ENCODE data around the gene CCSER1. TPM values are rescaled to one million over a fixed set of nuclear protein-coding genes. Genes with fewer than 3 reads are reported as not detected.

The CCSER1 gene
- total and polyA plus RNA-seq, 2 donors (not counting 1 experiment from before 2014, with no cell fraction given): 10.7 to 39.5 TPM

DNA sequence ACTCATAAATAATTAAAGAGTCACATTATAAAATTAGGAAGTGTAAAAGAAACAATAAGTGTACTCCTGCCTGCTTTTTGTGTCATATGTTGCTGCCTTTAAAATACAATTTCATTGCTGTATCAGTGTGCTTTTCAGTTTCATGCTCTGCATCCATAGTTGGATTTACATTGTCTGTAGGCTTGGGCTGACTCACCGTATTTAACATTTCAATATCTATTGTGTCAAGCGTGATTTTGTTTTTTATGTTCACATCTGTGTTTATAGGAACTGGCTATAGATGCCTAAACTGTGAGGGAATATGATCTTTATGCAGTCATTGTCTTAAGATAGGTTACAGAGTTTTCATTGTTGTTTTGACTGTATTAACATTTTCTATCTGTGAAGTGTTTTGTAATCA is 18.1 kb downstream of the CCSER1 start:
- no peaks in the 10 kb centered on the region for H3K9me3 Mint-ChIP-seq (ENCODE audit: insufficient read depth)
- no peak overlapping the region for H3K27ac Mint-ChIP-seq
- no peak overlapping the region for H3K4me3 ChIP-seq (ENCODE audit: control extremely low read depth in 1 of 5, extremely low read depth in 1 of 5, insufficient read depth in 1 of 5, low read depth in 2 of 5, low read length in 4 of 5)
- CTCF ChIA-PET: no interaction called here
- no peaks in the 10 kb centered on the region for H3K27me3 ChIP-seq (replicated peaks in 1 of 4; ENCODE audit: control extremely low read depth in 1 of 4, control insufficient read depth in 3 of 4, insufficient read depth in 4 of 4, low read length in 3 of 4)
- no peak for ATAC-seq (ENCODE audit: low read depth)
- TF ChIP-seq EZH2 (IDR thresholded peaks at IDR 0.05; ENCODE audit: borderline replicate concordance, insufficient read depth, low read depth, low read length, poor library complexity, severe bottlenecking): no peak
- TF ChIP-seq, protein P1, sequence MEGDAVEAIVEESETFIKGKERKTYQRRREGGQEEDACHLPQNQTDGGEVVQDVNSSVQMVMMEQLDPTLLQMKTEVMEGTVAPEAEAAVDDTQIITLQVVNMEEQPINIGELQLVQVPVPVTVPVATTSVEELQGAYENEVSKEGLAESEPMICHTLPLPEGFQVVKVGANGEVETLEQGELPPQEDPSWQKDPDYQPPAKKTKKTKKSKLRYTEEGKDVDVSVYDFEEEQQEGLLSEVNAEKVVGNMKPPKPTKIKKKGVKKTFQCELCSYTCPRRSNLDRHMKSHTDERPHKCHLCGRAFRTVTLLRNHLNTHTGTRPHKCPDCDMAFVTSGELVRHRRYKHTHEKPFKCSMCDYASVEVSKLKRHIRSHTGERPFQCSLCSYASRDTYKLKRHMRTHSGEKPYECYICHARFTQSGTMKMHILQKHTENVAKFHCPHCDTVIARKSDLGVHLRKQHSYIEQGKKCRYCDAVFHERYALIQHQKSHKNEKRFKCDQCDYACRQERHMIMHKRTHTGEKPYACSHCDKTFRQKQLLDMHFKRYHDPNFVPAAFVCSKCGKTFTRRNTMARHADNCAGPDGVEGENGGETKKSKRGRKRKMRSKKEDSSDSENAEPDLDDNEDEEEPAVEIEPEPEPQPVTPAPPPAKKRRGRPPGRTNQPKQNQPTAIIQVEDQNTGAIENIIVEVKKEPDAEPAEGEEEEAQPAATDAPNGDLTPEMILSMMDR (IDR thresholded peaks at IDR 0.05): no peak
- H3K9ac ChIP-seq (ENCODE audit: low read length): no peak overlapping the region
- no peaks in the 10 kb centered on the region for H3K27me3 Mint-ChIP-seq
- H3K36me3 ChIP-seq (replicated peaks in 1 of 2; ENCODE audit: control extremely low read depth in 1 of 2, control insufficient read depth in 1 of 2, extremely low read depth in 1 of 2, insufficient read depth in 2 of 2, low read length in 1 of 2): no peaks in the 10 kb centered on the region
- H3K4me1 Mint-ChIP-seq: peaks cover 4% of the 10 kb centered on the region
- POLR2A ChIA-PET: no interaction called here
- H3K9me3 ChIP-seq (ENCODE audit: control extremely low read depth in 1 of 3, control insufficient read depth in 2 of 3, insufficient read depth in 1 of 3, low read length in 2 of 3): no peaks in the 10 kb centered on the region
- H3K79me2 ChIP-seq (ENCODE audit: control insufficient read depth, insufficient read depth, low read length): peaks cover 40% of the 10 kb centered on the region
- H3K4me2 ChIP-seq (replicated peaks; ENCODE audit: low read depth, low read length, poor library complexity, severe bottlenecking): no peak overlapping the region
- no peak overlapping the region for H3K27ac ChIP-seq (ENCODE audit: low read length in 2 of 2)
- no peak overlapping the region for H2AFZ ChIP-seq (ENCODE audit: insufficient read depth, low read depth, low read length, poor library complexity, severe bottlenecking)
- H4K20me1 ChIP-seq (ENCODE audit: control insufficient read depth, insufficient read depth, low read length, poor library complexity, severe bottlenecking): peaks cover 23% of the 10 kb centered on the region
- DNase-seq: no peak
- no CpG with 5 or more reads among the region's 2 CpGs for WGBS (ENCODE audit: insufficient coverage)
- intact Hi-C loops (cut with micrococcal nuclease): no loop called here
- H3K4me3 Mint-ChIP-seq: no peak overlapping the region
- H3K4me1 ChIP-seq (ENCODE audit: control insufficient read depth in 2 of 2, insufficient read depth in 2 of 2, low read length in 2 of 2): no peaks in the 10 kb centered on the region

DNA sequence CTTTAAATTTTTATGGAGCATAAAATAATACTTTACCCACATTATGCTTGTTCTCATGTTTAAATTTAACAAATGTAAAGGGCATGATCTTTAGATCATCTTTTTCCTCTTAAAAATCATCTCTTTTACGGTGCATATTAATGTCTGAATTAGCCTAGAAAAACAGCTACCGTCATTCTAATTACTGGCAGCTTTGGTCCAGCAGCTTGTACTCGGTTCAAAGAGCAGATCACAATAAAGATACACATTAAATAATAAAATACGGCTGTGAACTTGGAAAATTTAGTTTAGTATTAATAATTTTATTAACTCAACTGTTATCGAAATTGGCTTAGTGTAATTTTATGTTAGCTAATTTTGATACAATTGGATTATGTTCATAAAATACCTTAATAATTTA is 19.1 kb downstream of the CCSER1 start:
- Mint-ChIP-seq H3K4me1 (peaks cover 4% of the 10 kb centered on the region), H3K9me3 (ENCODE audit: insufficient read depth) (no peaks in the 10 kb centered on the region), H3K27me3 (no peaks in the 10 kb centered on the region), H3K4me3 (no peak overlapping the region), H3K27ac (no peak overlapping the region)
- ATAC-seq (ENCODE audit: low read depth): no peak
- CTCF ChIA-PET: no interaction called here
- TF ChIP-seq EZH2 (IDR thresholded peaks at IDR 0.05; ENCODE audit: borderline replicate concordance, insufficient read depth, low read depth, low read length, poor library complexity, severe bottlenecking): no peak
- TF ChIP-seq, protein P1 (IDR thresholded peaks at IDR 0.05): no peak
- Histone ChIP-seq H3K9me3 (ENCODE audit: control extremely low read depth in 1 of 3, control insufficient read depth in 2 of 3, insufficient read depth in 1 of 3, low read length in 2 of 3) (no peaks in the 10 kb centered on the region), H3K36me3 (replicated peaks in 1 of 2; ENCODE audit: control extremely low read depth in 1 of 2, control insufficient read depth in 1 of 2, extremely low read depth in 1 of 2, insufficient read depth in 2 of 2, low read length in 1 of 2) (no peaks in the 10 kb centered on the region), H3K4me1 (ENCODE audit: control insufficient read depth in 2 of 2, insufficient read depth in 2 of 2, low read length in 2 of 2) (no peaks in the 10 kb centered on the region), H3K4me2 (replicated peaks; ENCODE audit: low read depth, low read length, poor library complexity, severe bottlenecking) (no peak overlapping the region), H3K27me3 (replicated peaks in 1 of 4; ENCODE audit: control extremely low read depth in 1 of 4, control insufficient read depth in 3 of 4, insufficient read depth in 4 of 4, low read length in 3 of 4) (no peaks in the 10 kb centered on the region), H3K9ac (ENCODE audit: low read length) (no peak overlapping the region), H2AFZ (ENCODE audit: insufficient read depth, low read depth, low read length, poor library complexity, severe bottlenecking) (no peak overlapping the region), H4K20me1 (ENCODE audit: control insufficient read depth, insufficient read depth, low read length, poor library complexity, severe bottlenecking) (peaks cover 24% of the 10 kb centered on the region), H3K27ac (ENCODE audit: low read length in 2 of 2) (no peak overlapping the region), H3K4me3 (ENCODE audit: control extremely low read depth in 1 of 5, extremely low read depth in 1 of 5, insufficient read depth in 1 of 5, low read depth in 2 of 5, low read length in 4 of 5) (no peak overlapping the region), H3K79me2 (ENCODE audit: control insufficient read depth, insufficient read depth, low read length) (peaks cover 40% of the 10 kb centered on the region)
- intact Hi-C loops (cut with micrococcal nuclease): no loop called here
- POLR2A ChIA-PET: no interaction called here
- no peak for DNase-seq
- no CpG with 5 or more reads among the region's 5 CpGs for WGBS (ENCODE audit: insufficient coverage)

Measured in B cell (primary cell).